AG09309 (cell line): Measurements from ENCODE around the gene TTC8.

Experiments used
- DNase-seq: peaks from one replicate; pipeline ENCODE4 v3.0.0-alpha.2; 2010; ENCODE audit warnings: low read depth
- H3K4me3 ChIP-seq: 2 replicates; pipeline ENCODE4 v1.5.1; 2011; ENCODE audit warnings: mild to moderate bottlenecking, low read depth, low read length, moderate library complexity; ENCODE audit not compliant: control insufficient read depth
- CTCF ChIP-seq: IDR thresholded peaks from 2 replicates; pipeline ENCODE4 v1.5.1; 2011; ENCODE audit warnings: mild to moderate bottlenecking, low read depth, low read length, inconsistent platforms; ENCODE audit not compliant: insufficient read depth, control insufficient read depth; ENCODE audit errors: missing control alignments

The TTC8 gene

GRCh38 chr14:88914956-88915355 is 90.5 kb downstream of the TTC8 start:
- no peak for DNase-seq
- TF ChIP-seq CTCF = no peak
- H3K4me3 ChIP-seq = no peak overlapping the region

GRCh38 chr14:88919502-88919901 is 95.1 kb downstream of the TTC8 start:
- TF ChIP-seq CTCF = no peak
- no peak for DNase-seq
- H3K4me3 ChIP-seq = no peak overlapping the region
